Stromal cell of bone marrow (primary cell): ENCODE results near the gene PRSS37.

Source experiments
- DNase-seq: peaks from one replicate; pipeline ENCODE4 v3.0.0-alpha.2; 2012; ENCODE audit warnings: low read depth

Gene PRSS37

DNA sequence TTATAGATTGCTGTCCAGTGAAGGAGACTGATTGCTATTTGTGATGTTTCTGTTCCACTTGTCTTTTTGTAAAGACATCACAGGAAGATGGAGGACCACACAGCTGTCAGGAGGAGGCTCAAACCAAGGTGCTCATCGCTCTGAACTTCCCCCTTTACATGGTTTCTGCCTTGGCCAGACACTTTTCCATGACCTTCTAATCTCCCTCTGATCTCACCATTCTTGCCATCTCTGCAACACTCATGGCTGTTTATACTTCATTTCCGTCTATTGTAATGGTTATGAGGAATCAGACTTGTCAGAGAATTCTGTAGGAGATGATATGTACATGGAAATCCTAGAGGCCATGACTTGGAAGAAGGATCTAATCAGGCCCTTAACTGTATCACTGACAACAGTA is 53.0 kb downstream of the PRSS37 start:
- DNase-seq: no peak
